ENCODE data around the gene MSI2.

GRCh38 chr17:57404795-57405490 lies 148.6 kb downstream of the MSI2 start:
- TF ChIP-seq CTCF (IDR thresholded peaks at IDR 0.05; ENCODE audit: low read length) (no peak), EZH2 (IDR thresholded peaks at IDR 0.05; ENCODE audit: borderline replicate concordance, low read length) (no peak)
